Measurements from ENCODE around the gene ZNF776.
"Not testable (repeated sequence)": the region's sequence is repeated elsewhere in the genome, so short reads cannot be mapped to it uniquely, and the experiment has no call there.

ZNF776 gene

GRCh38 chr19:57738770-57739169 lies 7.8 kb upstream of the ZNF776 start:
- H3K27me3 ChIP-seq (ENCODE audit: control insufficient read depth, insufficient read depth, low read length, poor library complexity, severe bottlenecking); H3K36me3 ChIP-seq (ENCODE audit: control insufficient read depth, insufficient read depth, low read length); H3K4me3 ChIP-seq (ENCODE audit: insufficient read depth, low read depth, low read length); H3K9me3 ChIP-seq (ENCODE audit: control insufficient read depth, low read length); H3K4me1 ChIP-seq (ENCODE audit: control insufficient read depth, insufficient read depth, low read length); H3K27ac ChIP-seq (ENCODE audit: insufficient read depth, low read depth, low read length, poor library complexity, severe bottlenecking): not testable (repeated sequence)
- WGBS, 2 experiments: 92 to 96% methylated on average over 7 of the region's 7 CpGs

GRCh38 chr19:57747472-57747807 lies 825 bp downstream of the ZNF776 start:
- H3K36me3 ChIP-seq (ENCODE audit: control insufficient read depth, insufficient read depth, low read length): peaks cover 14% of the 10 kb centered on the region
- 41 to 44% methylated on average over 6 of the region's 6 CpGs for WGBS, 2 experiments
- H3K4me1 ChIP-seq (ENCODE audit: control insufficient read depth, insufficient read depth, low read length): peaks cover 12% of the 10 kb centered on the region
- H3K27ac ChIP-seq (ENCODE audit: insufficient read depth, low read depth, low read length, poor library complexity, severe bottlenecking): no peak overlapping the region
- H3K4me3 ChIP-seq (ENCODE audit: insufficient read depth, low read depth, low read length): peak overlapping the region; percentile 73
- no peaks in the 10 kb centered on the region for H3K9me3 ChIP-seq (ENCODE audit: control insufficient read depth, low read length)
- no peaks in the 10 kb centered on the region for H3K27me3 ChIP-seq (ENCODE audit: control insufficient read depth, insufficient read depth, low read length, poor library complexity, severe bottlenecking)

- WGBS, 2 experiments: 93 to 96% methylated on average over 3 of the region's 3 CpGs
- H3K27me3 ChIP-seq (ENCODE audit: control insufficient read depth, insufficient read depth, low read length, poor library complexity, severe bottlenecking): no peaks in the 10 kb centered on the region
- H3K4me1 ChIP-seq (ENCODE audit: control insufficient read depth, insufficient read depth, low read length): peaks cover 12% of the 10 kb centered on the region
- H3K36me3 ChIP-seq (ENCODE audit: control insufficient read depth, insufficient read depth, low read length): peaks cover 20% of the 10 kb centered on the region
- peak overlapping the region; percentile 73 for H3K4me3 ChIP-seq (ENCODE audit: insufficient read depth, low read depth, low read length)
- no peak overlapping the region for H3K27ac ChIP-seq (ENCODE audit: insufficient read depth, low read depth, low read length, poor library complexity, severe bottlenecking)
- no peaks in the 10 kb centered on the region for H3K9me3 ChIP-seq (ENCODE audit: control insufficient read depth, low read length)
Measured at GRCh38 chr19:57748029-57748428, 1.4 kb downstream of the ZNF776 start.

- H3K36me3 ChIP-seq (ENCODE audit: control insufficient read depth, insufficient read depth, low read length): peaks cover 72% of the 10 kb centered on the region
- WGBS, 2 experiments: 97% methylated on average over 10 of the region's 10 CpGs
- H3K27me3 ChIP-seq (ENCODE audit: control insufficient read depth, insufficient read depth, low read length, poor library complexity, severe bottlenecking): no peaks in the 10 kb centered on the region
- no peaks in the 10 kb centered on the region for H3K9me3 ChIP-seq (ENCODE audit: control insufficient read depth, low read length)
- H3K4me1 ChIP-seq (ENCODE audit: control insufficient read depth, insufficient read depth, low read length): no peaks in the 10 kb centered on the region
- H3K27ac ChIP-seq (ENCODE audit: insufficient read depth, low read depth, low read length, poor library complexity, severe bottlenecking): no peak overlapping the region
- no peak overlapping the region for H3K4me3 ChIP-seq (ENCODE audit: insufficient read depth, low read depth, low read length)
Measured at GRCh38 chr19:57754091-57754673, 7.6 kb downstream of the ZNF776 start.

GRCh38 chr19:57755031-57755430 lies 8.4 kb downstream of the ZNF776 start:
- Histone ChIP-seq H3K9me3 (ENCODE audit: control insufficient read depth, low read length) (no peaks in the 10 kb centered on the region), H3K4me1 (ENCODE audit: control insufficient read depth, insufficient read depth, low read length) (no peaks in the 10 kb centered on the region), H3K27me3 (ENCODE audit: control insufficient read depth, insufficient read depth, low read length, poor library complexity, severe bottlenecking) (no peaks in the 10 kb centered on the region), H3K36me3 (ENCODE audit: control insufficient read depth, insufficient read depth, low read length) (peaks cover 72% of the 10 kb centered on the region), H3K27ac (ENCODE audit: insufficient read depth, low read depth, low read length, poor library complexity, severe bottlenecking) (no peak overlapping the region), H3K4me3 (ENCODE audit: insufficient read depth, low read depth, low read length) (no peak overlapping the region)
- WGBS, 2 experiments: 97 to 99% methylated on average over 4 of the region's 4 CpGs

- Histone ChIP-seq H3K27ac (ENCODE audit: insufficient read depth, low read depth, low read length, poor library complexity, severe bottlenecking) (no peak overlapping the region), H3K4me1 (ENCODE audit: control insufficient read depth, insufficient read depth, low read length) (no peaks in the 10 kb centered on the region), H3K9me3 (ENCODE audit: control insufficient read depth, low read length) (no peaks in the 10 kb centered on the region), H3K36me3 (ENCODE audit: control insufficient read depth, insufficient read depth, low read length) (peaks cover 55% of the 10 kb centered on the region), H3K27me3 (ENCODE audit: control insufficient read depth, insufficient read depth, low read length, poor library complexity, severe bottlenecking) (no peaks in the 10 kb centered on the region), H3K4me3 (ENCODE audit: insufficient read depth, low read depth, low read length) (no peak overlapping the region)
- 92% methylated on average over 2 of the region's 2 CpGs; no CpG with 5 or more reads in 1 of the 2 experiments for WGBS, 2 experiments
Measured at GRCh38 chr19:57757941-57758340, 11.3 kb downstream of the ZNF776 start.

GRCh38 chr19:57759096-57759495 lies 12.5 kb downstream of the ZNF776 start:
- H3K36me3 ChIP-seq (ENCODE audit: control insufficient read depth, insufficient read depth, low read length): peaks cover 46% of the 10 kb centered on the region
- H3K4me3 ChIP-seq (ENCODE audit: insufficient read depth, low read depth, low read length): no peak overlapping the region
- 93 to 97% methylated on average over 2 of the region's 2 CpGs for WGBS, 2 experiments

GRCh38 chr19:57769345-57770131 lies 22.9 kb downstream of the ZNF776 start, which contains the start of gene ZNF586:
TSS of gene ZNF586 (plus strand) at chr19:57769676. CDS start at chr19:57769843, 167 bp downstream.
- Histone ChIP-seq H3K36me3 (ENCODE audit: control insufficient read depth, insufficient read depth, low read length) (no peaks in the 10 kb centered on the region), H3K4me1 (ENCODE audit: control insufficient read depth, insufficient read depth, low read length) (peaks cover 6% of the 10 kb centered on the region), H3K9me3 (ENCODE audit: control insufficient read depth, low read length) (no peaks in the 10 kb centered on the region), H3K27ac (ENCODE audit: insufficient read depth, low read depth, low read length, poor library complexity, severe bottlenecking) (no peak within 1 kb of the TSS), H3K27me3 (ENCODE audit: control insufficient read depth, insufficient read depth, low read length, poor library complexity, severe bottlenecking) (no peaks in the 10 kb centered on the region), H3K4me3 (ENCODE audit: insufficient read depth, low read depth, low read length) (peak within 1 kb of the TSS; percentile 67)
- WGBS, 2 experiments: 4 to 5% methylated on average over 61 of the region's 61 CpGs

More at GRCh38 chr19:57759096-57759495, 12.5 kb downstream of the ZNF776 start:
- Histone ChIP-seq H3K9me3 (ENCODE audit: control insufficient read depth, low read length) (no peaks in the 10 kb centered on the region), H3K4me1 (ENCODE audit: control insufficient read depth, insufficient read depth, low read length) (no peaks in the 10 kb centered on the region), H3K27ac (ENCODE audit: insufficient read depth, low read depth, low read length, poor library complexity, severe bottlenecking) (no peak overlapping the region), H3K27me3 (ENCODE audit: control insufficient read depth, insufficient read depth, low read length, poor library complexity, severe bottlenecking) (no peaks in the 10 kb centered on the region)

GRCh38 chr19:57771417-57771816 lies 24.8 kb downstream of the ZNF776 start:
- no peak overlapping the region for H3K4me3 ChIP-seq (ENCODE audit: insufficient read depth, low read depth, low read length)
- H3K27ac ChIP-seq (ENCODE audit: insufficient read depth, low read depth, low read length, poor library complexity, severe bottlenecking): no peak overlapping the region
- peaks cover 6% of the 10 kb centered on the region for H3K4me1 ChIP-seq (ENCODE audit: control insufficient read depth, insufficient read depth, low read length)
- WGBS, 2 experiments: 96 to 98% methylated on average over 4 of the region's 4 CpGs
- no peaks in the 10 kb centered on the region for H3K27me3 ChIP-seq (ENCODE audit: control insufficient read depth, insufficient read depth, low read length, poor library complexity, severe bottlenecking)
- no peaks in the 10 kb centered on the region for H3K36me3 ChIP-seq (ENCODE audit: control insufficient read depth, insufficient read depth, low read length)
- no peaks in the 10 kb centered on the region for H3K9me3 ChIP-seq (ENCODE audit: control insufficient read depth, low read length)

GRCh38 chr19:57773488-57773887 lies 26.9 kb downstream of the ZNF776 start:
- H3K27ac ChIP-seq (ENCODE audit: insufficient read depth, low read depth, low read length, poor library complexity, severe bottlenecking): no peak overlapping the region
- H3K4me3 ChIP-seq (ENCODE audit: insufficient read depth, low read depth, low read length): no peak overlapping the region
- H3K36me3 ChIP-seq (ENCODE audit: control insufficient read depth, insufficient read depth, low read length): peaks cover 16% of the 10 kb centered on the region
- no peaks in the 10 kb centered on the region for H3K27me3 ChIP-seq (ENCODE audit: control insufficient read depth, insufficient read depth, low read length, poor library complexity, severe bottlenecking)
- H3K4me1 ChIP-seq (ENCODE audit: control insufficient read depth, insufficient read depth, low read length): peaks cover 6% of the 10 kb centered on the region
- WGBS, 2 experiments: 93 to 95% methylated on average over 3 of the region's 3 CpGs
- no peaks in the 10 kb centered on the region for H3K9me3 ChIP-seq (ENCODE audit: control insufficient read depth, low read length)
